Cortex of kidney (tissue), 1 donor: ENCODE measurements around the gene MYO9A.
"Not testable (repeated sequence)": the region's sequence is repeated elsewhere in the genome, so short reads cannot be mapped to it uniquely, and the experiment has no call there.

Source experiments
- DNase-seq: peaks from one replicate; lab custom pipeline; 2025; lab: John Stamatoyannopoulos, UW

MYO9A gene

DNA sequence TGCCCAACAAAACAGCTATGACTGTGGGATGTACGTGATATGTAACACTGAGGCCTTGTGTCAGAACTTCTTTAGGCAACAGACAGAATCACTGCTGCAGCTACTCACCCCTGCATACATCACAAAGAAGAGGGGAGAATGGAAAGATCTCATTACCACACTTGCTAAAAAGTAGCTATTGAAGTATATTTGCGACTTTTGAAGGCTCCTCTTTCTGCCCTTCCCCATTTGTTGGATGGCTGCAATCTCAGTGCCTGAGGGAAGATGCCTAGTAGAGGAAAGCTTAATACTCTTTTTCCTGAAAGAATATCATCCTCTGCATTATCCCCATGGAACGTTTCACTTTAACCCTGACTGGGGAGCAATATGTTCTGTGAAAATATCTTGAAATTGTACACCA is 22.1 kb upstream of the MYO9A start:
- no peak for DNase-seq

DNA sequence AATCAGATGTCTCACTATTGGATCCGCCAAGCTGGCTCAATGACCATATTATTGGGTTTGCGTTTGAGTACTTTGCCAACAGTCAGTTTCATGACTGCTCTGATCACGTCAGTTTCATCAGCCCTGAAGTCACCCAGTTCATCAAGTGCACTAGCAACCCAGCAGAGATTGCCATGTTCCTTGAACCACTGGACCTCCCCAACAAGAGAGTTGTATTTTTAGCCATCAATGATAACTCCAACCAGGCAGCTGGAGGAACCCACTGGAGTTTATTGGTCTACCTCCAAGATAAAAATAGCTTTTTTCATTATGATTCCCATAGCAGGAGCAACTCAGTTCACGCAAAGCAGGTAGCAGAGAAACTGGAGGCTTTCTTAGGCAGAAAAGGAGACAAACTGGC is 21.7 kb upstream of the MYO9A start:
- no peak for DNase-seq

DNA sequence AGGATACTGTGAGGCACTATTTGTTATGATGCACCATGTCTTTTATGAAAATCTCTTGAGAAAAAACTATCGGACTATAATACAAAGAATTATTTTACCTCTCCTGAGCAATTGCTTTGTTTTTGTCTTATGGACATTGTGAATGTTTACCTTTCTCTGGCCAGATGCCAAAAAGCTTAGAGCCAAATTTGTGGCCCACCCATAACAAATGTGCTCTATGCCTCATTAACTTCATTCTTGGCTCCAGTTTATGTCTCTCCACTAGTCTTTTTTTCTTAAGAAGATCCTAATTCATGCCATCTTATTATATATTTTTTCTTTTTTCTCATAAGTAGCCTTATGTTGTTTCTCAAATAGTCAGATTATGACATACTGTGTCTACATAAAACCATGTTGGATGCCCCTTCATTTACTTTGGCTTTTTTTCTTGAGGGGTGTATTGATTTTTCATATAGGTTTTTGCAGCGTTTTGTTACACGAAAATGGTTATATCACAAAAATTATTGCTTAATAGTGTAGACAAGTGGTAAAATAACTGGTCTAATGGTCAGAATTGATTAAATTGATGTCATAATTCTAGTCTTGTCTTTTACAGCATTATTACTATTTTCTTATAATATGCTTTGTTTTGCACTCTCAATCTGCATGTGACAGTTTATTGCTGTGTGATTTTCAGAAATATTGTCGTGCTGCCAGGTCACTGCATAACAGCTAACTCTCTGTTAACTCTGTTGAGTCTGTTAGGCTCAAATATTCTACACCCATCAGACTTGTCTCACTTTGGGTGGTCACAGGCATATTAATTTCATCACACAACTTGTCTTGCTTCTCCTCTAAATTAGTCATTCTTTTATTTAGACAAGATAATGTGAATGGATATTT is 18.5 kb upstream of the MYO9A start:
- DNase-seq, result no peak

DNA sequence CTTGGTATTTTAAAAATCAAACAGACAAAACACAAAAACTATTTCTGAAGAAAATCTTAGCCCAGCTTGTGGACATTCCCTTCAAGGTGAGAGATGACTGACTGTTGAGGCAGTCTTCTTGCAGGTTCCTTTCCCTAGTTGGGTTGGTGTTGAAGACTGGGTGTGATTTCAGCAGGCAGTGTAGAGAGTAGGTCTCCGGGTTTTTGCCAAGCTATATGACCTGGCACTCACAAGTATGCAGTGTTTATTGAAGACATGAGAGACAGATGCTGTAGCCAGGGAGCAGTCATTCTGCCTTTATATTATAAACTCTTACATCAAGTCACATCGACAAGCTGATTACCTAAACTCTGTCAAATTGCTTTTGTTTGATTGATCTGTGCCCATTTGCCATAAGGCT is 17.8 kb upstream of the MYO9A start:
- DNase-seq, result no peak

DNA sequence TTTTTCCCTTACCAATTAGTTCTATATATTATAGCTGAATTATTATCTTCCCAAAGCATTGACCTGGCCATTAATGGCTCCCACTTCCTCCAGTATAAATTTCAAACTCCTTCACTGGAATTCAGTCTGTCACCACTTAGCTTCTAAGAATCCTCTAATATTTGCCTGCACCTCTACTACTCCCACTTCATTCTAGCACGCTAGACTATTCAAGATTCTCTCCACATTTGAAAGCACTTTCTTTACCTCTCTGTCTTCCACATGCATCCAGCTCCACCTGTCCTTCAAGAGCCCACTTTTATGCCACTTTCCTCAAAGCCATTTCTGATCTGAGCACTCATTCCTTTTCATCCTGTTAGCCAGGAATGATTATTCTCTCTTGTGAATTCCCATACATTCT is 15.3 kb upstream of the MYO9A start:
- no peak for DNase-seq

DNA sequence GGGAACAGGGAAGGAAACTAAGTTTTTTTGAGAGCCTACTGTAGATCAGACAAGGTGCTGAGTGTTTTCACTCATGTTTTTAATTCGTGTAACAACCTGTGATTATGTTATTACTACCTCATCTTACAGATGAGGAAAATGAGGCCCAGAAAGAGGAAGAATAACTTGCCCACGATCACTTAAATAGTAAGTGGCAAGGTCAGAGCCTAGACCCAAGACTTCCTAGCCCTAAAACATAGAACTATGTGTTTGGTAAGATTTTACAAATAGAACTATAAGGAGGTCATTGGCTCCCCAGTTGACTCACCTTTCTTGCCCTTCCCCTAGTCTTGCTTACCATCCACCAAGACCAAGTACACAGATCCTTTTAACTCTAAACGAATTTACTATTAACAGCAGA is 14.0 kb upstream of the MYO9A start:
- DNase-seq, result no peak

DNA sequence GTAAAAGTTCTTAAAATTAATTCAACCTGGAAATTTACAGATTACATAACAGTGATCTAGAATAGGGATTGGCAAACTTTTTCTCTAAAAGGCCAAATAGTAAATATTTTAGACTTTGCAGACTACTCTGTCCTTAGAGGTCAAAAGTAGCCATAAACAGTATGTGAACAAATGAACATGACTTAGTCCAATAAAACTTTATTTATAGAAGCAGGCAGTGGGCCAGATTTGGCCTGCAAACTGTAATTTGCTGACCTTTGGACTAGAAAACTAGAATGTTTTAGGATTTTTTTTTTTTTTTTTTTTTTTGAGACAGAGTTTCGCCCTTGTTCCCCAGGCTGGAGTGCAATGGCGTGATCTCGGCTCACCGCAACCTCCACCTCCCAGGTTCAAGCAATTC is 12.3 kb upstream of the MYO9A start:
- no peak for DNase-seq

DNA sequence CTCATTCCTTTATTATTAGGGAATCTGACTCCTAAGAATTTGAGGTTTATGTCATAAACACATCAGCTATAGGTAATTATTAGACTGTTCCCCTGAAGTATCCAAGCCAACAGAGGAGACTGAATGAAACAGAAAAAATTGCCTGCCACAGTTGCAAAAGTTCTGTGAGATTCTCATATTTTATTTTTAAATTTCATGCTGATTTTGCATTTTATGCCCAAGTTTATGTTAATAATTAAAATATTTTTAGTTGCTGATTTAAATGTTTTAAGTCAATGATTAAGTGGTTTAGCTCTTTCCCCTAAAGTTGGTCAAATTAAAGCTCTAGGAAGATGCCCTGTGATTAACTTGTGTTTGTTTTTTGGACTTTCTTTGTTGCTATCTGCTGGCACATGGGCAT is 10.4 kb upstream of the MYO9A start:
- DNase-seq, result no peak

DNA sequence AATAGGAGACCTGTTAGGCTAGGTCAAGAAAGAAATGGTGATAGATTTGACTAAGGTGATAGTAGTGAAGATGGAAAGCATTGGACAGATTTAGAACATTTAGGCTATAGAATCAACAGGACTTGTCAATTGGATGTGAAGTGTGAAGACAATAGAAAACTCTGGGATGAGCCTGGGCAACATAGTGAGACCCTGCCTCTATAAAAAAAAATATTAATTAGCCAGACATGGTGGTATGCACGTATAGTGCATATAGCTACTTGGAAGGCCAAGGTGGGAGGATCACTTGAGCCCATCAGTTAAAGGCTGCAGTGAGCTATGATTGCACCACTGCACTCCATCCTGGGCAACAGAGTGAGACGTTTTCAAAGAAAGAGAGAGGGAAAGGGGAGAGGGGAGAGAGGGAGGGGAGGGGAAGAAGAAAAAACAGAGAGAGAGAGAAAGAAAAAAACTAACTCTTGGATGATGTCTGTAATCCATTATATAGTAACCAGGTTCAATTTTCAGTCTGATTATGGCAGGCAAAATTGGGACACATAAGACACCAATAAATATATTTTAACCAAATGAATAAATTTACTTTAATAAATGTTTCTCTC is 9.9 kb upstream of the MYO9A start:
- DNase-seq, result no peak

DNA sequence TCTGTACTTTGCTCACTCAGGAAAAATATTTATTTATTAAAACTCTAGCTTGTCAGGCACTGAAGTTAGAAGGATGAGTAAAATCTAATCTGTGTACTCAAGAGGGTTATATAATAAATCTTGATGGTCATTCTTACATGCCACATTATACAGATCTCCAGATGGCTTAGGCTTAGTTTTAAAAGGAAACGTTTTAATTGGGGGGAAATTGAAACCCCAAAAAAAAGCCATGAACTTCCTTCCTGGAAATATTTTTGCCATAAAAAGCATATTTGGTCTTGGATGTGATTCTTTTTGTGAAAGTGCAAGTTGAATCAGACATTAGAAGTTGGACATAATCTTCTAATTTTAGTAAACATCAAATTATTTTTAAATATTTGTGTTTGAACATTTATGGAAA is 6.3 kb upstream of the MYO9A start:
- DNase-seq, result no peak

DNA sequence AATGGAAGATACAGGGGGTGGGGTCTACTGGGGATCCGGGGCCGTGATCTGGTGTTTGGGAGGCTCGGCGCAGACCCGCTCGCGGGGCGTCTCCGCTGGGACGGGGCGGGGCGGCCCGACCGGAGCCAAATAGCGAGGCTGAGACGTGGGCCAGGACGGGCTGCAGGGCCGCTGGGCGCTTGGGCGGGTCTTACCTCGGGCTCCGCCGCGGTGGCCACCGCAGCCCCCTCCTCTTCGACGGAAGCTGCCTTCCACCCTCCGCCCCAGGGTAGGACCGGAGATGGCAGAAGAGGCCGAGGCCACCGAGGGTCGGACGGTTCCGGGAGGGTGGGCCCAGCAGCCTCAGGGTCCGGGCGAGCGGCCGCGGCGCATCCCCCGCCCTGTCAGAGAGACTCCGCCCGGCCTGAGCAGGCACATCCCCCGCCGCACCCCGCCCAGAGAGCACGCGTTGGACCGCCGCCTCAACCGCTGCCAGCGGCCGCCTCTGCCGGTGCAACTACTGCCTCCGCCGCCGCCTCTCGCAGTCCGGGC is 399 bp downstream of the MYO9A start:
- no peak for DNase-seq

DNA sequence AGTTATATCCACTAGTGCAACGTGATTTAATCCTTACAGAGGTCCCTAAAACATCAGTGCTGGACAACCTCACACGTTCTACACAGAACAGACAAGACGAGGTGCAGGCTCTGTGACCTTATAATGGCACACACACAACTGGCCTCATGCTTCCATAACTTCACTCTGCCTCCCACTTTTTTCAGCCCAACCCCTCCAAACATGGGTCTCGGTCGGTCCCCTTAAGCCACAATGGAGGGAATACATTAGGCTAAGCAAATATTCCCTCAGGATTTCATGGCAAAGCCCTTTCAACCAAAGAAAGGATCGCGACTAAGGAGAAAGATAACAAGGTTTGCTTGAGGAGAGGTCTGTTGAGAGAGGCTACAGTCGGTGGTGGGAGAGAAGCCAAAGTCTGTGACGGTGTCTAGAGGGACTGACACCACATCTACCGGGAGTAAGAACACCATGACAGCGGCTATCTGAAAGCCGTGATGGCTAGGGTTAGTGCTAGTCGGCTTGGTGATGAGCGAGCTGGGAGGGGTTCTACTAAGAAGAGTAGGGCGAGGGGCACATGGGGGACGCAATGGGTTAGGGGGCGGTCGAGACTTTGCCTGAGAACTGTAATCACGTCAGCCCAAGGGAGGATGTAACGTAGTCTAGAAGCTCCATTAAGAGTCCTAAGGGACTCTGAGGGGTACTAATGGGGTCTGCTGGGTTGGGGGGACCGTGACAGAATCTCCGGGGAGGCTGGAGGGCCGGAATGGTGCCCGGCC is 1.0 kb downstream of the MYO9A start:
- DNase-seq, result no peak

DNA sequence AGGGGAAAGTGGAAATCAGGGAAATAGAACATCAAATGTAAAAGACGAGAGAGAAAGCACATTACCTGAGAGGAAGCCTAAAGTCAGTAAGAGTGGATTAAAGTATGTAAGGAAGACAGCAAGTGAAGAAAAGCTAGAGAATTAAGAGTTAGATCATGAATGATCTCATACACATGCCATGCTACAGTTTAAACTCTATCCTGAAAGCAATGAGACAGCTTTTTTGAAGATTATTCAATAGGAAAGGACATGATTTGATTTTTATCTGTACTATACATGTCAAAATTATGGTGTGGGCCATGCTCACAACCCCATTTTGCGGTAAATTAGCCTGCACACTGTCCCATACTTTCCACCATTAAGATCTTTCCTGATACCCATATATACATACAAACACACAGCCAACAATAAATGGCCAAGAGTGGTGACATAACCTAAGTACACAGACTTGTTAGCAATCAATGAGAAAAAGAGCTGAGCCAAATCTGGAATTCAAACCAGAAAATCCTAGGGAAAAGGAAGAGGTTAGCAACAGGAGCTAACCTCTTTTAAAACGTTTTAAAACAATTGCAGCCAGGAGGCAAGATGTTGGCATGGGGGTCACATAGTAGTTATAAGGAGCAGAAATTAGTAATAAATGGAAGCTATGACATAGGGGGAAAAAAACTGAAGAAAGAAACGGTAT is 4.5 kb downstream of the MYO9A start:
- no peak for DNase-seq

DNA sequence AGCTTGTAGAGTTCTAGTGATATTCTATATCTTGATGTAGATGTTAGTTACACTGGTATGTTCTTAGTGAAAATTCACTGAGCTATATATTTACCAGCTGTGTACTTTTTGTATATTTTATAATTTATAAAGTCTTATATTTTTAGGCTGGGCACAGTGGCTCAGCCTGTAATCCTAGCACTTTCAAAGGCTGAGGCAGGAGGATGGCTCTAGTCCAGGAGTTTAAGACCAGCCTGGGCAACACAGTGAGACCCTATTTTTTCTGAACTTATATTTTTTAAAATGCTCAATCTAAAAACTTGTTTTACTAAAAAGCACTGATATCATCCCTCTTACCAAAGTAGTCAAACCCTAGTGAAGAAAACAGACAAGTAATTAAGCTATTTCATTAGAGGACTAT is 5.1 kb downstream of the MYO9A start:
- no peak for DNase-seq

DNA sequence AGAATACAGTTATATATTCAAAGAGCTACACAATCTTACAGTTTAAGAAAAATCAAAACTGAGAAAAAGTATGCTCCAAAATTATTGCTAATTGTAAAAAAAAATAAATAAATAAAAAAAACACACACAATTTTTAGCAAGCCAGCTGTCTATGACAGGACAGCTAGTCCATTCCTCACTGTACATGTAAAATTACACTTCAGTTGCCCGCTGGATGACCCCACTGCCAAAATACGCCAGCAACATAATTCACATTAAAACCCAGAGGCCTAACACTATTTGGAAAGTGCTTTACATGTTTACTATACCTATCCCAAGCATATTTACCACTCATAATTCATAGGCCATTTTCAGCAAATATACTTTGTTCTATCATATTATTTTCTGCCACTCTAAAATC is 5.8 kb downstream of the MYO9A start:
- DNase-seq, result no peak

DNA sequence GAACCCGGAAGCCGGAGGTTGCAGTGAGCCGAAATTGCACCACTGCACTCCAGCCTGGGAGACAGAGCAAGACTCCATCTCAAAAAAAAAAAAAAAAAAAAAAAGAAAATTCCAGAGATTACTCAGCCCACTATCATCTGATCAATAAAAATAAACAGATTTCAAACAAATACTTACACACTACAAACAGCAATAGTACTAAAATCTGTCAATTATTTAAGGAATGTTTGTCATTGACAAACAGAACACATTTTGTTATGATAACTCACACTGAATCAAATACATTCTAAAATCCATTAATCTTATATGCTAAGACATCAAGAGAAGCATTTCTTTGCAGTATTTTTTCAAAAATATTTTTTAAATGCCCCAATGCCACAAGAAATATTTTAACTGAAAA is 7.6 kb downstream of the MYO9A start:
- DNase-seq, result no peak

DNA sequence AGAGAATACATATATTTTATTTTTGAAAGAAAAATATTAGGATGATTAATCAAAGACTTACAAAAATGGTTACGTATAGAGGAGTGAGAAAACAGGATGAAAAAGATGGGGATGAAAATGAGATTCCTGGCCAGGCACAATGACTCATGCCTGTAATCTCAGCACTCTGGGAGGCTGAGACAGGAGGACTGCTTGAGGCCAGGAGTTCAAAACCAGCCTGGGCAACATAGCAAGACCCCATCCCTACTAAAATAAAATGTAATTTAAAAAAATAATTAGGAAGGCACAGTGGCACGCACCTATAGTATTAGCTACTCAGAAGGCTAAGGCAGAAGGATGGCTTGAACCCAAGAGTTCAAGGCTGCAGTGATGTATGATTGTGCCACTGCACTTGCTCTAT is 11.9 kb downstream of the MYO9A start:
- DNase-seq, result no peak

DNA sequence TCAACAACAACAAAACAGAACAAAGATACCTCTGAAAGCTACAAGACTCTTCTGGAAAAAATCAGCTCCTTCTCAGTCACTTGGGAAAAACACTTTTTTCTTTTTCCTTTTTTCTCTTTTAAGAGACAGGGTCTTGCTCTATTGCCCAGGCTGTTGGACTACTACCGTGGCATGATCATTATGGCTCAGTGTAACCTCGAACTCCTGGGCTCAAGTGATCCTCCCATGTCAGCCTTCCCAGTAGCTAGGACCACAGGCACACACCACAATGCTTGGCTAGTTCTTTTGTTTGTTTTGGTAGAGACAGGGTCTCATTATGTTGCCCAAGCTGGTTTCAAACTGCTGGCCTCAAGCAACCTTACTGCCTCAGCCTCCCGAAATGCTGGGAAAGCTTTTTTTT is 12.8 kb downstream of the MYO9A start:
- no peak for DNase-seq

DNA sequence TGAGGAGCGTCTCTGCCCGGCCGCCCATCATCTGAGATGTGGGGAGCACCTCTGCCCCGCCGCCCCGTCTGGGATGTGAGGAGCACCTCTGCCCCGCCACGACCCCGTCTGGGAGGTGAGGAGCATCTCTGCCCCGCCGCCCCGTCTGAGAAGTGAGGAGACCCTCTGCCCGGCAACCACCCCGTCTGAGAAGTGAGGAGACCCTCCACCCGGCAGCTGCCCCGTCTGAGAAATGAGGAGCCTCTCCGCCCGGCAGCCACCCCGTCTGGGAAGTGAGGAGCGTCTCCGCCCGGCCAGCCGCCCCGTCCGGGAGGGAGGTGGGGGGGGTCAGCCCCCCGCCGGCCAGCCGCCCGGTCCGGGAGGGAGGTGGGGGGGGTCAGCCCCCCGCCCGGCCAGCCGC is 17.4 kb downstream of the MYO9A start:
- not testable (repeated sequence) for DNase-seq

DNA sequence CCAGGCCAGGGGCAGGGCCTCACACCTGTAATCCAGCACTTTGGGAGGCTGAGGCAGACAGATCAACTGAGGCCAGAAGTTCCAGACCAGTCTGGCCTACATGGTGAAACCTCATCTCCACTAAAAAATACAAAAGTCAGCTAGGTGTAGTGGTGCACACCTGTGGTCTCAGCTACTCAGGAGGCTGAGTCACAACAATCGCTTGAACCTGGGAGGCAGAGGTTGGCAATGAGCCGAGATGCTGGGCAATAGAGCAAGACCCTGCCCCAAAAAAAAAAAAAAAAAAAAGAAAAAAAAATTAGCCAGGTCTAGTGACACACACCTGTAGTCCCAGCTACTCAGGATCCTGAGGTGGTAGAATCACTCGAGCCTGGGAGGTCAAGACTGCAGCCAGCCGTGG is 18.8 kb downstream of the MYO9A start:
- DNase-seq, result no peak

DNA sequence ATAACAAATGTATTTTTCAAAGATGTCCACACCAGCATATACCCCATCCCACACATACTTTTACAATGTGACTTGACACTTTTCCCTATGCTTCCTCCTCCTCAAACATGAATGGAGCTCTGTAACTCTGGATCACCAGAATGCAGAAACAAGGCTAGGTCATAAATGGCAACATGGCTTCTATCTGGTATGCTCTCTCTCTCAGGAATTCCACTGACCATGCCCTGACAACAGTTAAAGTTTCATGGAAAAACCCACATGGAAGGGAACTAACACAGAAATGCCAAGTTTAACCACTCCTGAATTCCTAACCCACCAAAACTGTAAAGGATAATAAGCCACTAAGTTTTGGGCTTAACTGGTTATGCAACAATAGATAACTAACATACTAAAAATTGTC is 19.9 kb downstream of the MYO9A start:
- no peak for DNase-seq

DNA sequence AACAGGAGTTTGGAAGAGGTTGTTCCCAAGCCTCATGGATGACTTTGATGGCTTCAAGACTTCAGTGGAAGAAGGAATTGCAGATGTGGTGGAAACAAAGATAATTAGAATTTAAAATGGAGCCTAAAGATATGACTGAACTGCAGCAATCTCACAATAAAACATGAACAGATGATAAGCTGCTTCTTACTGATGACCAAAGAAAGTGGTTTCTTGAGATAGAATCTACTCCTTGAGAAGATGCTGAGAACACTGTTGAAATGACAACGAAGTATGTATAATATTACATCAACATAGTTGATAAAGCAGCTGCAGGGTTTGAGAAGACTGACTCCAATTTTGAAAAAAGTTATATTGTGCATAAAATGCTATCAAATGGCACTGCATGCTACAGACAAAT is 21.2 kb downstream of the MYO9A start:
- DNase-seq, result no peak
